ENCODE measurements around the gene BHLHA9.

DNA sequence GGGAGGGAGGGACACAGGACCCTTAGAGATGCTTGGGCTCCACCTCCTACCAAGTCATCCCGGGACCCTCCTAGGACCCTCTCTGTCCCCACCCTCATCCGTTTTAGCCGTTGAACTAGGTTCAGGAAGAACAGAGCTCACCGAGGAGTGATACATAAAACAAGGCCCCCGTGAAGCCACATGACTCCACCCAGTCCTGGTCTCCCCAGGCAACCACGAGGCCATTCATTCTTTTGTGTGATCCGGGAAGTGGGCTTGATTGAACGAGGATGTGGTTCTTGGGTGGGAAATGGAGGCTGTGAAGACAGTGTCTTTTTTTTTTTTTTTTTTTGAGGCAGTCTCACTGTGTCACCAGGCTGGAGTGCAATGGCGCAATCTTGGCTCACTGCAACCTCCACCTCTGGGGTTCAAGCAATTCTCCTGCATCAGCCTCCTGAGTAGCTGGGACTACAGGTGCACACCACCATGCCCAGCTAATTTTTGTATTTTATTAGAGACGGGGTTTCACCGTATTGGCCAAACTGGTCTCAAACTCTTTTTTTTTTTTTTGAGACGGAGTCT, 24.0 kb downstream of the BHLHA9 start:
- TF ChIP-seq POLR2AphosphoS5 (IDR thresholded peaks at IDR 0.05): no peak
- TF ChIP-seq, protein P1, sequence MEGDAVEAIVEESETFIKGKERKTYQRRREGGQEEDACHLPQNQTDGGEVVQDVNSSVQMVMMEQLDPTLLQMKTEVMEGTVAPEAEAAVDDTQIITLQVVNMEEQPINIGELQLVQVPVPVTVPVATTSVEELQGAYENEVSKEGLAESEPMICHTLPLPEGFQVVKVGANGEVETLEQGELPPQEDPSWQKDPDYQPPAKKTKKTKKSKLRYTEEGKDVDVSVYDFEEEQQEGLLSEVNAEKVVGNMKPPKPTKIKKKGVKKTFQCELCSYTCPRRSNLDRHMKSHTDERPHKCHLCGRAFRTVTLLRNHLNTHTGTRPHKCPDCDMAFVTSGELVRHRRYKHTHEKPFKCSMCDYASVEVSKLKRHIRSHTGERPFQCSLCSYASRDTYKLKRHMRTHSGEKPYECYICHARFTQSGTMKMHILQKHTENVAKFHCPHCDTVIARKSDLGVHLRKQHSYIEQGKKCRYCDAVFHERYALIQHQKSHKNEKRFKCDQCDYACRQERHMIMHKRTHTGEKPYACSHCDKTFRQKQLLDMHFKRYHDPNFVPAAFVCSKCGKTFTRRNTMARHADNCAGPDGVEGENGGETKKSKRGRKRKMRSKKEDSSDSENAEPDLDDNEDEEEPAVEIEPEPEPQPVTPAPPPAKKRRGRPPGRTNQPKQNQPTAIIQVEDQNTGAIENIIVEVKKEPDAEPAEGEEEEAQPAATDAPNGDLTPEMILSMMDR (IDR thresholded peaks at IDR 0.05): no peak
- no peak for TF ChIP-seq POLR2A (IDR thresholded peaks at IDR 0.05)

Data from suprapubic skin (tissue), 4 donors.